Nephron progenitor cell (in vitro differentiated cells): ENCODE results near the gene PML.
A peak's percentile ranks its signal among the peaks of the same experiment; 100 is the strongest.

Experiments
- DNase-seq: peaks from one replicate; pipeline ENCODE4 v3.0.0; 2021
- H3K27ac Mint-ChIP-seq: 2 replicates; pipeline ENCODE4 v1.8.0; 2021; ENCODE audit warnings: mild to moderate bottlenecking, moderate library complexity, mixed read lengths
- H3K27me3 Mint-ChIP-seq: 2 replicates; pipeline ENCODE4 v1.8.0; 2021; ENCODE audit warnings: mild to moderate bottlenecking, low read depth, mixed read lengths; ENCODE audit not compliant: poor library complexity
- H3K36me3 Mint-ChIP-seq: 2 replicates; pipeline ENCODE4 v1.8.0; 2021; ENCODE audit warnings: low read depth, mixed read lengths
- H3K4me1 Mint-ChIP-seq: 2 replicates; pipeline ENCODE4 v1.8.0; 2021; ENCODE audit warnings: mixed read lengths
- H3K4me3 Mint-ChIP-seq: 2 replicates; pipeline ENCODE4 v1.8.0; 2021; ENCODE audit warnings: mild to moderate bottlenecking, moderate library complexity, mixed read lengths
- H3K9me3 Mint-ChIP-seq: 2 replicates; pipeline ENCODE4 v1.8.0; 2021; ENCODE audit warnings: mild to moderate bottlenecking, moderate library complexity, mixed read lengths
- TF ChIP-seq, protein P1 (sequence below): fragments of 200-600 bp; sonication (generic); IDR thresholded peaks from 2 replicates; pipeline ENCODE4 v1.5.0; 2021; ENCODE audit warnings: antibody characterized with exemption

PML gene

DNA sequence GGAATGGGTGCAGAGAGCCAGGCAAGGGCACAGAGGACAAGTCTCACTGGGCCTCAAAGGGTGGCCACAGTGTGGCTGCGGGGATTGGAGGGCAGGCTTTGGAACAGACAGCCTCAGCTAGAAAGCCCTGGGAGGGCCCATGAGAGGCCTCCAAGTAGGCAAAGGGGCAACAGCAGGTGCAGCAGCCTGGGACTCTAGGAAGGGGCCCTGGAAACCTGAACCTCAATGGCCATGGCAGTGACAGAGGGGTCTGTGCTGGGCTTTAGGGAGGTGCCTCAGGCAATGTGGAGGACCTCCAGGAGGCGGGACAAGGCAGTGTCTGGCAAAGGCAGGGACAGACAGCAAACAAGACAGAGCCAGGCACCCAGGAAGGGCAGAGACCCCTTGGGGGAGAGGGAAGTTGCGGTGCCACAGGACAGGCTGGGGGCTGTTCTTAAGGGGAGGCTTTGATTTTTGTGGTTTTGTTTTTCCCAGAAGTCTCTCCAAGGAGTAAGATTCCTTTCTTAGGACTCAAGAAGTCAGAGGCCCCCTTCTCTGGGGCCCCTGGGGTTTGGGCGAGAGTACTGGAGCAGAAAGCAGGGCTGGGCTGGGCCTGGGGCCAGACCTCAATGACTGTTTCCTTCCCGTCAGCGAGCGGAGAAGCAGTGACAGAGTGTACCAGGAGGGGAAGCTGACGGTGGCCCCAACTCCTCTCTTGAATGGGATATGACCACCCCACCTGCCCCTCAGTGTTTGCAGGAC, 12.1 kb upstream of the PML start:
- TF ChIP-seq, protein P1, sequence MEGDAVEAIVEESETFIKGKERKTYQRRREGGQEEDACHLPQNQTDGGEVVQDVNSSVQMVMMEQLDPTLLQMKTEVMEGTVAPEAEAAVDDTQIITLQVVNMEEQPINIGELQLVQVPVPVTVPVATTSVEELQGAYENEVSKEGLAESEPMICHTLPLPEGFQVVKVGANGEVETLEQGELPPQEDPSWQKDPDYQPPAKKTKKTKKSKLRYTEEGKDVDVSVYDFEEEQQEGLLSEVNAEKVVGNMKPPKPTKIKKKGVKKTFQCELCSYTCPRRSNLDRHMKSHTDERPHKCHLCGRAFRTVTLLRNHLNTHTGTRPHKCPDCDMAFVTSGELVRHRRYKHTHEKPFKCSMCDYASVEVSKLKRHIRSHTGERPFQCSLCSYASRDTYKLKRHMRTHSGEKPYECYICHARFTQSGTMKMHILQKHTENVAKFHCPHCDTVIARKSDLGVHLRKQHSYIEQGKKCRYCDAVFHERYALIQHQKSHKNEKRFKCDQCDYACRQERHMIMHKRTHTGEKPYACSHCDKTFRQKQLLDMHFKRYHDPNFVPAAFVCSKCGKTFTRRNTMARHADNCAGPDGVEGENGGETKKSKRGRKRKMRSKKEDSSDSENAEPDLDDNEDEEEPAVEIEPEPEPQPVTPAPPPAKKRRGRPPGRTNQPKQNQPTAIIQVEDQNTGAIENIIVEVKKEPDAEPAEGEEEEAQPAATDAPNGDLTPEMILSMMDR, result no peak
- Mint-ChIP-seq H3K4me3 (no peak overlapping the region), H3K27ac (peak overlapping the region; percentile 54), H3K4me1 (peaks cover 50% of the 10 kb centered on the region), H3K27me3 (peaks cover 16% of the 10 kb centered on the region), H3K36me3 (no peaks in the 10 kb centered on the region), H3K9me3 (no peaks in the 10 kb centered on the region)
- no peak for DNase-seq

DNA sequence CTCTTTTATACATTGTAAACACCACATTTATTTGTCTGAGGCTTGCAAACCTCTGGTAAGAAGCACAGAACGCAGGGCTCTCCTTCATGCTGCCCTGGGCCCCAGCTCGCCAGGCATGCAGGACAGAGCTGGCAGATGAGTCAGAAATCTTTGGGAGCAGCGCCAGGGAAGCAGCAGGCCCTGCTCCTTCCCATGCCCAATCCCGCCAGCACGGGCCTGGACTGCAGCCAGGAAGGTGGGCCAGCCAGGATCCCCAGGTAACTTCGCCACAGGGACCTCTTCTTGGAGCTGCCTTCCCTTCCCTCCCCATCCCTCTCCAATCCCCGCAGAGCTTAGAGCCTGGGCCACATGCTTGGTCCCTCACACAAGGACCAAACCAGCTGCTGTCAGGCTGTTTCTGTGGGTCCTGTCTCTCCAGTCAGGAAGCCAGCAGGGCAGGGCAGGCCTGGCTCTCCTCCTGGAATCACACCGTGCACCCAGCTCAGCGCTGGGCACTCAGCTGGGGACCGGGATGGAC, 11.2 kb upstream of the PML start:
- Mint-ChIP-seq H3K36me3 (no peaks in the 10 kb centered on the region), H3K4me1 (peaks cover 50% of the 10 kb centered on the region), H3K4me3 (no peak overlapping the region), H3K27me3 (peaks cover 12% of the 10 kb centered on the region), H3K27ac (no peak overlapping the region), H3K9me3 (no peaks in the 10 kb centered on the region)
- no peak for DNase-seq
- TF ChIP-seq, protein P1, result no peak

DNA sequence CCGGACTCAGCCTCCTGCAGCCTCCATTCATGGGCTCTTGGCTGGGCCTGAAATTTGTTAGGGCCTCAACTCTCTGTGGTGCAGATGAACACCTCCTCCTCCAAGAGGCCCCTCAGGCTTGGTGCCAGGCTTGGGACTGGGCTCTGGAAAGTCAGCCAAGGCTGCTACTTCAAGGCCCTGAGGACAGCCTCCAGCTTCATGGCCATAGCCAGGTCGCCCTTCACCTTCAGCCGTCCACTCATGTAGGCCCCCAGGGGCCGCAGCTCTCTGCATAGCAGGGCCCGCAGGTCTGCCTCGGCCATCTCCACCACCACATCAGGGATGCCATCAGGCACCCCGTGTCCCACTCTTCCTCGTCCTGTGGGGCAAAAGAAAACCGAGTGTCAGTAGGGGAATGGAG, 10.7 kb upstream of the PML start:
- Mint-ChIP-seq H3K27me3 (peaks cover 10% of the 10 kb centered on the region), H3K9me3 (no peaks in the 10 kb centered on the region), H3K4me3 (no peak overlapping the region), H3K27ac (no peak overlapping the region), H3K36me3 (no peaks in the 10 kb centered on the region), H3K4me1 (peaks cover 48% of the 10 kb centered on the region)
- TF ChIP-seq, protein P1, result no peak
- no peak for DNase-seq

DNA sequence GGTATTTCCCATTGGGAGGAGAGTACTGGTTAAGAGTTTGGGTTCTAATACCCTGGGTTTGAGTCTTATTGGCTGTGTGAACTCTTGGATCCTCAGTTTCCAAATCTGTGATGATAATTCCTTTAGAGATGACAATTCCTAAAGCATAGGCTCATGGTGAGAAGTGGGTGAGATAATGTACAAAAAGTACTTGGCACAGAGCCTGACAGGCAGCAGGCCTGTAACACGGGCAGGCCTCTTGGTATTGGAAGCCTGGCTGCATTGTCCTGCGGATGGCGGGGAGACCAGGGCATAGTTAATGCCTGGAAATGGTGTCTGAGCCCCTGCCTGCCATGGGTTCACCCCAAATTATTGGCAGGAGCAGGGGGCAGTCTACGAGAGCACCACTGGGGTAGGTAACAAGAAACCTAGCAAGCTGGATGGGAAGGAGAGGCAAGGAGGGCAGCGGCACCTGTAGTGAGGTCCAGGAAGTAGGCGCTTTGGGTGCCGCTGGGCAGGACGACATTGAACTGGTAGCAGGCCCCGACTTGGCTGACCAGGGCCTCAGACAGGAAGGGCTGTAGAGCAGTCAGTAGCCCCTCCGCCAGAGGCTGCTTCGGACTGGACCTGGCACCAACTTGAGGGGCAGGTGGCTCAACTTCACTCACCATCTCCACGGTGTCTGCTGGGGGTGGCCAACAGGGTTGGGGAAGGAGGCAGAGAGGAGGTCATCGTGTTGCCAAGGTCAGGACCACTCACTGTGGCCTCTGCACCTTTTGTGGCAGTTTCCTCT, 10.1 kb upstream of the PML start:
- Mint-ChIP-seq H3K27me3 (peaks cover 14% of the 10 kb centered on the region), H3K4me3 (no peak overlapping the region), H3K9me3 (no peaks in the 10 kb centered on the region), H3K36me3 (no peaks in the 10 kb centered on the region), H3K27ac (no peak overlapping the region), H3K4me1 (peaks cover 44% of the 10 kb centered on the region)
- TF ChIP-seq, protein P1, result no peak
- no peak for DNase-seq

DNA sequence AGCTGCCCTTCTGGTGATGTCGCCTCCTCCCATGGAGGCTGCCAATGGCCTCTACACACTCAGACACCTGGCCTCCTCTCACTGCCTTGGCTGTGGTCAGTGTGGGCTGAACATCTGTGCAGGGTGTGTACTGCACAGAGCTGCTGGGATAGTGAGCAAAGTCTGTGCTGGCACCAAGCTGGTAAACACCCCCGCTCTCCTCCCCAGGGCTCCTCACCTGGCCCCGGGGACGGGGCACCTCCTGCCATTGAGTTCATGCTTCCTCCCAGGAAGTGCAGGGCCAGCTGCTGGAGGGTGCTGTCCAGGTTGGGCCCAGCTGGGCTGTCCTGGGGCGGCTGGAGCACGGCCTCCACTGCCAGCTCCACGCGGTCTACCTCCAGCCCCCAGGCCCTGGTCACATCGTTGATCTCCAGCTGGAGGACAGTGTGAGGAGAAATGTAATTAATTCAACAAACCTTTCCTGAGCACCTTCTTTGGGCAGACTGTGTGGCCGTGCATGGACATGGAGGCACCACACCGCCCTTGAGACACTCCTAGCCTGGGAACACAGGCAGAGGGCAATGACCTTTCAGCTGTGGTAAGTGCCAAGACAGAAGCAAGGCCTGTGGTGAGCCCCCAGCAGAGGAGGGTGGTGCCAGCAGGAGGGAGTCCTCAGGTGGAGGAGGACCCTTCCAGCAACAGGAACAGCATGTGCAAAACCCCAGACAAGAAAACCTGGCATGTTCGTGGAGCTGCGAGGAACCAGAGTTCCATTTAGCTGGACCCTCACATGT, 9.2 kb upstream of the PML start:
- Mint-ChIP-seq H3K27me3 (peaks cover 16% of the 10 kb centered on the region), H3K27ac (no peak overlapping the region), H3K4me1 (peaks cover 44% of the 10 kb centered on the region), H3K4me3 (peak overlapping the region; percentile 2), H3K36me3 (no peaks in the 10 kb centered on the region), H3K9me3 (no peaks in the 10 kb centered on the region)
- TF ChIP-seq, protein P1, result no peak
- no peak for DNase-seq
